Measurements from ENCODE around the gene TMTC3. TPM values are rescaled to one million over a fixed set of nuclear protein-coding genes. Genes with fewer than 3 reads are reported as not detected.
"Not testable (repeated sequence)": the region's sequence is repeated elsewhere in the genome, so short reads cannot be mapped to it uniquely, and the experiment has no call there.

Gene TMTC3
- total RNA-seq, 1 donor from 2014 or later, result 13.9 TPM

- DNase-seq (ENCODE audit: low read depth in 2 of 2), result no peak
Measured at GRCh38 chr12:88163371-88163770, 21.3 kb downstream of the TMTC3 start.

- DNase-seq (ENCODE audit: low read depth in 2 of 2), result no peak
Measured at GRCh38 chr12:88166179-88166578, 24.1 kb downstream of the TMTC3 start.

- no peak for DNase-seq (ENCODE audit: low read depth in 2 of 2)
Measured at GRCh38 chr12:88167384-88167783, 25.3 kb downstream of the TMTC3 start.

- no peak for DNase-seq (ENCODE audit: low read depth in 2 of 2)
Measured at GRCh38 chr12:88172844-88173407, 30.8 kb downstream of the TMTC3 start.

DNA sequence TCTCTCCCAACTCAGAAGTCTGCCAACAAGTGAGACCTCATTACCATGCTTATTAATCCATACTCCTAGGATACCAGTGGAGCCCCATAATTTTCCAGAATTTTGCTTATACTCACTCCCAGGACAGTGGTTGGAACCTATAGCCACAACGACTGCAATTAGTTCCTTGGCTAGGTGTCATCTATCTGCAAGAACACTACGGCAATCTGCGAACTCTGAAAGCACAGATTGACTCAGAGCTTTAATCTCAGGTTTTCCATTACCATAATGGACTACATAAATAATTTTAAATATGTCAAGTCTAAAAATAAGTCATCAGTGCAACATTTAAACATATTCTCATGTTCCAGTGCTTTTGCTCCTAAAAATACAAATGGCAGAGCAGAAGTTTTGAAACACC, 33.4 kb downstream of the TMTC3 start:
- DNase-seq (ENCODE audit: low read depth in 2 of 2), result no peak

DNA sequence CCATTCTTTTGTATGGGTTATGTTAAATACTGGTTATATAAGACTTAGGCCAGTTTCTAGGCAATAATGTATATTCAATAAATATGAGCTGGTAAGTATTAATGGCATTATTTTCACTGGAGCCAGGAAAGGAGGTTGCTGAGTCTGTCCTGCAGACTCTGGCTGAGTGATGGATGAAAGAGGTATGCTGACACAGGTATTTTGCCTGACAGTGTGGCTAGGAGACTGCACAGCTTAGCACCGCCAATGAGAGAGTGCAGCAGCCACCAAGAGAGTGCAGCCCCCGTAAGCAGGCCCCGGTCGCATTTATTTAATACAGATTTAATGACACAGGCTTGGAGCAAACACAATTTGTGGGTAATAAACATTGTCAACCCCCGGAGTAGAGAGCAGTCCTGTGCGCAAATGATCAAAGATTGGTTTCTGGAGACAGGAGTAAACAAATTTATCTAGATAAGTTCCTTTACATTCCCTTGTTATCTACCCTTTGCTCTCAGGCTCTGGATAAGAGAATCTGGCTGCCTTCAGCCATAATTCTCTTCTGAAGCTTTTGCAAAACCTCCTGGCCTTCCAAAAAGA, 37.4 kb downstream of the TMTC3 start:
- DNase-seq (ENCODE audit: low read depth in 2 of 2), result no peak

DNA sequence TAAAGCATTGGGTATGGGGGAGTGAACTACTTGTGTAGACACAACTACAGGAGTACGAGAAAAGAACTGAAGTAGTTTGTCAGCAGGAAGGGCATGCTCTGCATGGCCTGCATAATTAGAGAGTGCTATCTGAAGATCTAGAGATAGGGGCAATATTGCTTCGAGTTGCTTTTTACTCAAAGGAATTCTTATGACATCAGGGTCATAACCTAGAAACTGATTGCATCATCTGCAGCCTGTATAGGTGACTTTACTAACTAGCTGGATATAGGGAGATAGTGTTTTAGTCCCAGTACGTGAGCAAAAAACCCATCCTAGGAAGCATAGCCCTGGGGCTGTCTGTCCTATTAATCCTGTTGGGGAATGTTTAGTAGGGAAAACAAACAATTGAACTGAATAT, 39.8 kb downstream of the TMTC3 start:
- DNase-seq (ENCODE audit: low read depth in 2 of 2), result no peak

- DNase-seq (ENCODE audit: low read depth in 2 of 2), result no peak
Measured at GRCh38 chr12:88182416-88182815, 40.3 kb downstream of the TMTC3 start.

- DNase-seq (ENCODE audit: low read depth in 2 of 2), result no peak
Measured at GRCh38 chr12:88184196-88184595, 42.1 kb downstream of the TMTC3 start.

DNA sequence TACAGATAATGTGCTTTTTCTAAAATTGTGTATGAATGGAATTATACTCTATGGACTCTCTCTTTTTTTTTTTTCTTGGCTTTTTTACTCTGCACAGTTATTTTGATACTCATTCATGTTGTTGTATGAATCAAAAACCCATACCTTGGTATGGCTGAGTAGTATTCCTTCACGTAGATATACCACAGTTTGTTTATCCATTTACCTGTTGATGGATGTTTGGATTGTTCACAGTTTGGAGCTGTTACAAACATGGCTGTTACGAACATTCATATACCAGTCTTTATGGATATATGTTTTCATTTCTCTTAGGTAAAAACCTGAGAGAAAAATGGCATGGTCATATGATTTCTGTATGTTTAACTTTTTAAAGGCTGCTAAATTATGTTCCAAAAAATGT, 43.2 kb downstream of the TMTC3 start:
- DNase-seq (ENCODE audit: low read depth in 2 of 2), result no peak

DNA sequence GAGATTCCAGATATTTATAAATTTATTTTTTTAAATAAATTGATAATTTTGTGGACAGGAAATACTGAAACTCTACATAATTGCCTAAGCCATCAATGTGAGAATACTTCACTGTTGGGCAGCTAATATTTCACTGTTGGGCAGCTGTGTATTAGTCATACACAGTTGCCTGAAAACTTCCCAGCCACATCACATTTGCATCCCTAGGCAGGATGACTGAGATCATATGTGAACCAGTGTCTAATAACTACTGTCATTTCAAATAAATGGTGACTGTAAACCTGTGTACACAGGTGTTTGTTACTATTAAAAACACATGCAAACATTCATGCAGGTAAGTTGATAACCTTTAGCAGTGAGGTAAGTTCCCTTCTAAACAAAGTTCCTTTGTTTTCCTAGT, 43.9 kb downstream of the TMTC3 start:
- peak in 1 of 2 donors; percentile 87 for DNase-seq (ENCODE audit: low read depth in 2 of 2)

DNA sequence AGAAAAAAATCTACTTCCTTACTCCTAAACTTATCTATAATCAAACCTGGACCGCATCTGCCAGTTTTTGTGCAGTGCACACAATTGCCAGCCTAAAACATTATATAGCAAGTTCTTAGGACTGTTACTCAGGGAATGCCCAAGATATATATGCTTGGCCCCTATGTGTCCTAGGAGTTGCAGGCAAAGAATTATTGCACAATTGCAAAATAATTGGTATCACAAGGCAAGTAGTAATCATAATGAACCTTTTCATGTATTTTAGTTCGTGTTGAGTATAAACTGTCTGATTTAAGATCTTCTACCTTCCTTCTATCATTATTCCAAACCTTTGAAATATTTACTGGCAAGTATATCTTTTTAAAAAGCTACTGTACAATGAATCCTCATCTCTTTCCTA, 45.5 kb downstream of the TMTC3 start:
- no peak for DNase-seq (ENCODE audit: low read depth in 2 of 2)

GRCh38 chr12:88188180-88188579, 46.1 kb downstream of the TMTC3 start:
- DNase-seq (ENCODE audit: low read depth in 2 of 2), result no peak

DNA sequence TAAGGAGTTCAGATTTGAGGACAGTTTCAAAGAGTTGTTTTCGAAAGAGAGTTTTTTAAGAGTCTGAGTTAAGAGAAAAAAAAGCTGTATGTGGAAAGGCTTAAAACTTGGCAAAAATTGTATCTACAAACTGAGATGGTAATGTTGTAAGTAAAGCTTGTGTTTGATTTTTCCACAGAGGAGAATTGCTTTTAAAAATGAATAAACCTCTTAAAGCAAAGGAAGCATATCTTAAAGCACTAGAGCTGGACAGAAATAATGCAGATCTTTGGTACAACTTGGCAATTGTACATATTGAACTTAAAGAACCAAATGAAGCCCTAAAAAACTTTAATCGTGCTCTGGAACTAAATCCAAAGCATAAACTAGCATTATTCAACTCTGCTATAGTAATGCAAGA, 50.3 kb downstream of the TMTC3 start:
- no peak for DNase-seq (ENCODE audit: low read depth in 2 of 2)

DNA sequence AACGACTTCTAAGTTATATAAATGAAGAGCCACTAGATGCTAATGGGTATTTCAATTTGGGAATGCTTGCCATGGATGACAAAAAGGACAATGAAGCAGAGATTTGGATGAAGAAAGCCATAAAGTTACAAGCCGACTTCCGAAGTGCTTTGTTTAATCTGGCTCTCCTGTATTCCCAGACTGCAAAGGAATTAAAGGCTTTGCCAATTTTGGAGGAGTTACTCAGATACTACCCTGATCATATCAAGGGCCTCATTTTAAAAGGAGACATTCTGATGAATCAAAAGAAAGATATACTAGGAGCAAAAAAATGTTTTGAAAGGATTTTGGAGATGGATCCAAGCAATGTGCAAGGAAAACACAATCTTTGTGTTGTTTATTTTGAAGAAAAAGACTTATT, 52.8 kb downstream of the TMTC3 start:
- DNase-seq (ENCODE audit: low read depth in 2 of 2), result no peak

DNA sequence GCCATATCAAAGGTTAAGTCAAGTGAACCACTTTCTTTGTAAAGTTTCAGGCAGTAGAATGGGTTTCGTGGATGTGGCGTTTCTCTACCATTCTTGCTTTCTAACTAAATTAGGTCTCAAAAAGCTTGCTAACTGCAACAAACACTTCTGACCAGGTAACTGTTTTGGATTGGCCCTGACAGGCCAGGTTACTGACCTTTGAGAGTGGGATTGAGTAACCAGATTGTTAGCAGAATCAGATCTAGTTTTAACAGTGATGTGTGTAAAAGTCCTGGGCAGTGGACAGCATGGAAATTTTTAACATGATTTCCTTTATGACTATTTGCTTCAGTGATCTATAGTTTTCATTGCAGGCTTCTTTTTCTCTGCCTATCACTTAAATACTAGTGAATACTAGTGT, 57.9 kb downstream of the TMTC3 start:
- DNase-seq (ENCODE audit: low read depth in 2 of 2), result no peak

DNA sequence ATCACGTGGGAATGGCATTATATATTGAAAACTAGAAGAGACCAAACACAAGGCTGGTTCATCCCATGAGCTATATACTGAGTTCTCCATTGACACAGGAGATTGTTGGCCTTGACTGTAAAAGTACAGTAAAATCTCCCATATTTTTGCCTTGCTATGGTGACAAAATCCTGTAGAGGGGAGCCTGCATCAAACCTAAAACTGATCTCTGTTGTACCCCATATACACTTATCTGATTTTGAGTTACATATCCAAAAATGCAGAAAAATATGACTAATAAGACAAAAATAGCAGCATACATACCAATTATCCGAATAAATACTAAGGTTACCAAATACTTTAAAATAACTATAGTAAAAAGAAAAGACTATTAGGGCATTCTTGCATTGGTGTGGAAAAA, 60.4 kb downstream of the TMTC3 start:
- no peak for DNase-seq (ENCODE audit: low read depth in 2 of 2)

DNA sequence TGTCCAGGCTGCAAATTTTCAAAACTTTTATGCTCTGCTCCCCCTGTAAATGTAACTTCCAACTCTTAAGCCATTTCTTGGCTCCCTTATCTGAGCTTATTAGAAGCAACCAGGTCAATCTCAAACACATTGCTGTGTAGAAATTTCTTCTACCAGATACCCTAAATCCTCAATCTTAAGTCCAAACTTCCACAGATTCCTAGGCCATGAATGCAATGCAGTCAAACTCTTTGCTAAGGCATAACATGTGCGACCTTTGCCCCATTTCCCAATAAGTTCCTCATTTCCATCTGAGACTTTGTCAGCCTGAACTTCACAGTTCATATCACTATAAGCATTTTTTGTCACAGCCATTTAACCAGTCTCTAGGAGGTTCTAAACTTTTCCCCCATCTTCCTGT, 64.5 kb downstream of the TMTC3 start:
- no peak for DNase-seq (ENCODE audit: low read depth in 2 of 2)

DNA sequence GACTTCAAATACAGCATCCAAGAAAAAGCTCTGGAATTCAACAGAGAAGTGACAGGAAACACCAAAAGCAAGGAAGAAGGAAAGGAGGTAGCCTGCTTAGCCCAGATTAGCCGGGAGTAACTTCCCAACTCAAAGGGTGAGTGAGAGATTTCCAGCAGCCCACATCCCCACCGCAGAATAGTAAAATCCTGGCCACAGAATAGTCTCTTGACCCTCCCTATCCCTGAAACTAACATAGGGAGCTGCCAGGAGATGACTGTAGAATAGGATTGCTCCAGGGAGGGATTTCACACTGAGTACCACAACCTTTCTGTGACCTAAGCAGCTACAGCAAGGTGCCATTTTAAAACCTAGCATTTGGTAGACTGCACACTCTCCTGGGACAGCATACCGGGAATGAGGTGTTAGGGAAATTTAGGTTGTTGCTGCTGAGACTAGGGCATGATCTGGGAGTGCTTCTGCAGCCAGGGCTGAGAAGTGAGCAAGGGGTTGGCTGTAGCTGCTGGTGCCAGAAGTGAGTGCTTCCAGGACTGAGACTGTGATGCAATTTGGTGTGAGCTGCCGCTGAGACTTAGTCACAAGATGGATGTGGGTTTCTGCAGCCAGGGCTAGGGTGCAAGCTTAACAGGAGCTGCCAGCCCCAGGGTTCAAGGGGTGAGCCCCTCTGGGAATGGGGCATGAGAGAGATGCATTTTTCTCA, 66.0 kb downstream of the TMTC3 start:
- no peak for DNase-seq (ENCODE audit: low read depth in 2 of 2)

- no peak for DNase-seq (ENCODE audit: low read depth in 2 of 2)
Measured at GRCh38 chr12:88208661-88209060, 66.6 kb downstream of the TMTC3 start.

- DNase-seq (ENCODE audit: low read depth in 2 of 2), result not testable (repeated sequence)
Measured at GRCh38 chr12:88210311-88210710, 68.2 kb downstream of the TMTC3 start.

- no peak for DNase-seq (ENCODE audit: low read depth in 2 of 2)
Measured at GRCh38 chr12:88218293-88218692, 76.2 kb downstream of the TMTC3 start.

GRCh38 chr12:88219861-88220260, 77.8 kb downstream of the TMTC3 start:
- DNase-seq (ENCODE audit: low read depth in 2 of 2), result no peak
